HG02763 (cell line): ENCODE measurements around the gene MOGAT1.

Experiments
- ATAC-seq: cut with Tn5 transposase; IDR thresholded peaks from one replicate; pipeline ENCODE4 v1.9.1; 2021; ENCODE audit warnings: mild to moderate bottlenecking, moderate library complexity; ENCODE audit not compliant: unreplicated experiment

Gene MOGAT1

GRCh38 chr2:222671259-222672067 lies at the start of gene MOGAT1:
TSS of gene MOGAT1 (plus strand) at chr2:222671658. CDS start at chr2:222671786, 128 bp downstream.
- no peak for ATAC-seq

GRCh38 chr2:222621893-222622292 lies 49.6 kb upstream of the MOGAT1 start:
- no peak for ATAC-seq

- no peak for ATAC-seq
Observed at GRCh38 chr2:222622910-222623309, 48.5 kb upstream of the MOGAT1 start.

GRCh38 chr2:222623756-222624309 lies 47.6 kb upstream of the MOGAT1 start:
- ATAC-seq = no peak

GRCh38 chr2:222627764-222628163 lies 43.7 kb upstream of the MOGAT1 start:
- ATAC-seq = no peak

GRCh38 chr2:222635295-222635694 lies 36.2 kb upstream of the MOGAT1 start:
- ATAC-seq = no peak

- ATAC-seq = no peak
Observed at GRCh38 chr2:222637067-222637466, 34.4 kb upstream of the MOGAT1 start.

- no peak for ATAC-seq
Observed at GRCh38 chr2:222641336-222641735, 30.1 kb upstream of the MOGAT1 start.

- no peak for ATAC-seq
Observed at GRCh38 chr2:222643134-222643533, 28.3 kb upstream of the MOGAT1 start.

GRCh38 chr2:222646008-222646407 lies 25.4 kb upstream of the MOGAT1 start:
- ATAC-seq = no peak

- no peak for ATAC-seq
Observed at GRCh38 chr2:222649801-222650200, 21.7 kb upstream of the MOGAT1 start.

GRCh38 chr2:222651718-222652418 lies 19.6 kb upstream of the MOGAT1 start:
- no peak for ATAC-seq

- no peak for ATAC-seq
Observed at GRCh38 chr2:222652491-222653255, 18.8 kb upstream of the MOGAT1 start.

GRCh38 chr2:222653280-222653679 lies 18.2 kb upstream of the MOGAT1 start:
- no peak for ATAC-seq

- ATAC-seq = peak; percentile 89
Observed at GRCh38 chr2:222655787-222656525, 15.5 kb upstream of the MOGAT1 start, which contains the start of gene FARSB. TSS of gene FARSB (minus strand) at chr2:222656092. CDS start at chr2:222656073, 19 bp downstream.

- ATAC-seq = peak; percentile 21
Observed at GRCh38 chr2:222656526-222657446, 14.7 kb upstream of the MOGAT1 start.

GRCh38 chr2:222663479-222663878 lies 8.0 kb upstream of the MOGAT1 start:
- ATAC-seq = no peak

- no peak for ATAC-seq
Observed at GRCh38 chr2:222668494-222669154, 2.8 kb upstream of the MOGAT1 start.

- no peak for ATAC-seq
Observed at GRCh38 chr2:222669353-222669752, 2.1 kb upstream of the MOGAT1 start.
